ENCODE results near the gene SLC25A24. TPM values are rescaled to one million over a fixed set of nuclear protein-coding genes. Genes with fewer than 3 reads are reported as not detected.
A peak's percentile ranks its signal among the peaks of the same experiment; 100 is the strongest.

SLC25A24 gene
- total and polyA plus RNA-seq, 9 of the 15 experiments (the other 6 are each of a cell fraction or from before 2014, with no cell fraction given): 6.9 to 34.9 (median 25.4) TPM

DNA sequence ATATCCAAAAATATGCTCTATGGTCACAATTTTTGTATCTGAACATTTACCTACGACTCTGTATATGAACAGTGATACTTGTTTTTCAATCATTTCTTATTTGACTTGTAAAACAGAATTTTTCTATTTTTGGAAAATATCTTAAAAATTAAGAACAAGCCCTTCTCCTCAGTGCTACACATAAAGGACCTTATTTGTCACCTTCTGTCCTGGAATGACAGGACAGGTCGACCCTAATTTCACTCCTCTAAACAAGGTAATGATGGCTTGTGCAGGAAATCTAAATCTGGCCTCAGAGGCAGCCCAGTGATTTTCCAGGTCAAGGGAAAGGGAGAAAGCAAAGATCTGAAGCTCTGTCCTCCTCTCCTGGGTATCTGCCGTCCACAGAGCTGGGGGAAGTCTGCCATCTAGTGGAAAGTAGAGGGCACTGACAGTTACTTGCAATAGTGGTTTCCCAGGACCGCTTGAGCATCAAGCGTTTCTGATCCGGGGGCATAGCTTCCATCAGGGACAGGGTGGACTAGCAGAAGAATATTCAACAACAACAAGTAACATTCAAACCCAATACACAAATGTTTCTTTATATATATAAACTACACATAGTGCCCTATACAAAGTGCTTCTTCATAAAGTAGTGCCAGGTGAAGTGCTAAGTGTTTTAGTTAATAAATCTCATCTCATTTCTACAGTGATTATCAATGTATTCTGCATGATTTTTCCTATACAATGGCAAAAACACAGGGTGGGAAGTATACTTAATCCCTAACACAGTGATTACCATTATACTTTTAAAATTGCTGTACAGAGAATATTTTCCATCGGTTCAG is 74.6 kb downstream of the SLC25A24 start (continued):
- TF ChIP-seq CTCFL (IDR thresholded peaks at IDR 0.05; ENCODE audit: borderline replicate concordance, insufficient read depth, low read depth, low read length, poor library complexity, severe bottlenecking) (peak; percentile 23), NCOA6 (IDR thresholded peaks at IDR 0.05) (no peak), STAG1 (CRISPR knock-in tag; IDR thresholded peaks at IDR 0.05; ENCODE audit: borderline replicate concordance) (peak; percentile 79; the same call in 1 of the 2 replicates), CAMTA2 (CRISPR knock-in tag; conservative IDR thresholded peaks at IDR 0.05) (no peak), PRPF4 (IDR thresholded peaks at IDR 0.05; ENCODE audit: insufficient read depth, low read depth, low read length, poor library complexity, severe bottlenecking) (no peak), RAD51 (IDR thresholded peaks at IDR 0.05; ENCODE audit: borderline replicate concordance, low read depth) (no peak), KLF6 (CRISPR knock-in tag; IDR thresholded peaks at IDR 0.05; ENCODE audit: borderline replicate concordance) (peak; percentile 27; the same call in 1 of the 2 replicates), KDM1A (IDR thresholded peaks at IDR 0.05) (peak; percentile 56 to 66; a peak in 2 of 4 replicates), RAD21 (CRISPR knock-in tag; conservative IDR thresholded peaks at IDR 0.05 in 1 of 2, IDR thresholded peaks at IDR 0.05 in 1 of 2) (peak; percentile 99), ARID2 (IDR thresholded peaks at IDR 0.05) (peak; percentile 92), CC2D1A (IDR thresholded peaks at IDR 0.05) (peak; percentile 86; the same call in 1 of the 2 replicates), EZH2 (IDR thresholded peaks at IDR 0.05; ENCODE audit: borderline replicate concordance, low read depth, low read length) (no peak), MAFG (tag; conservative IDR thresholded peaks at IDR 0.05) (no peak), NFATC3 (IDR thresholded peaks at IDR 0.05) (no peak), MNT (conservative IDR thresholded peaks at IDR 0.05) (0 out of 4 replicates have a peak, but pooled peaks of 1 of the 2 experiments have one; percentile 12), TAL1 (IDR thresholded peaks at IDR 0.05) (no peak), DEAF1 (CRISPR knock-in tag; IDR thresholded peaks at IDR 0.05) (peak; percentile 98), MCM2 (IDR thresholded peaks at IDR 0.05; ENCODE audit: low read depth) (no peak)
- TF ChIP-seq, protein P1, sequence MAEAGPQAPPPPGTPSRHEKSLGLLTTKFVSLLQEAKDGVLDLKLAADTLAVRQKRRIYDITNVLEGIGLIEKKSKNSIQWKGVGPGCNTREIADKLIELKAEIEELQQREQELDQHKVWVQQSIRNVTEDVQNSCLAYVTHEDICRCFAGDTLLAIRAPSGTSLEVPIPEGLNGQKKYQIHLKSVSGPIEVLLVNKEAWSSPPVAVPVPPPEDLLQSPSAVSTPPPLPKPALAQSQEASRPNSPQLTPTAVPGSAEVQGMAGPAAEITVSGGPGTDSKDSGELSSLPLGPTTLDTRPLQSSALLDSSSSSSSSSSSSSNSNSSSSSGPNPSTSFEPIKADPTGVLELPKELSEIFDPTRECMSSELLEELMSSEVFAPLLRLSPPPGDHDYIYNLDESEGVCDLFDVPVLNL (CRISPR knock-in tag; IDR thresholded peaks at IDR 0.05; ENCODE audit: low read depth): no peak
- TF ChIP-seq, protein P2, sequence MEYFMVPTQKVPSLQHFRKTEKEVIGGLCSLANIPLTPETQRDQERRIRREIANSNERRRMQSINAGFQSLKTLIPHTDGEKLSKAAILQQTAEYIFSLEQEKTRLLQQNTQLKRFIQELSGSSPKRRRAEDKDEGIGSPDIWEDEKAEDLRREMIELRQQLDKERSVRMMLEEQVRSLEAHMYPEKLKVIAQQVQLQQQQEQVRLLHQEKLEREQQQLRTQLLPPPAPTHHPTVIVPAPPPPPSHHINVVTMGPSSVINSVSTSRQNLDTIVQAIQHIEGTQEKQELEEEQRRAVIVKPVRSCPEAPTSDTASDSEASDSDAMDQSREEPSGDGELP (CRISPR knock-in tag; IDR thresholded peaks at IDR 0.05; ENCODE audit: borderline replicate concordance): no peak

Data from K562 (cell line).